ENCODE data around the gene KLRC4.

GRCh38 chr12:10362828-10363657 lies 46.5 kb downstream of the KLRC4 start:
- TF ChIP-seq CTCF (IDR thresholded peaks at IDR 0.05) (no peak), POLR2A (IDR thresholded peaks at IDR 0.05) (no peak)
